ENCODE data around the gene PTEN. TPM values are rescaled to one million over a fixed set of nuclear protein-coding genes. Genes with fewer than 3 reads are reported as not detected.

Gene PTEN
- total RNA-seq, 1 donor from 2014 or later, result 90.3 TPM

DNA sequence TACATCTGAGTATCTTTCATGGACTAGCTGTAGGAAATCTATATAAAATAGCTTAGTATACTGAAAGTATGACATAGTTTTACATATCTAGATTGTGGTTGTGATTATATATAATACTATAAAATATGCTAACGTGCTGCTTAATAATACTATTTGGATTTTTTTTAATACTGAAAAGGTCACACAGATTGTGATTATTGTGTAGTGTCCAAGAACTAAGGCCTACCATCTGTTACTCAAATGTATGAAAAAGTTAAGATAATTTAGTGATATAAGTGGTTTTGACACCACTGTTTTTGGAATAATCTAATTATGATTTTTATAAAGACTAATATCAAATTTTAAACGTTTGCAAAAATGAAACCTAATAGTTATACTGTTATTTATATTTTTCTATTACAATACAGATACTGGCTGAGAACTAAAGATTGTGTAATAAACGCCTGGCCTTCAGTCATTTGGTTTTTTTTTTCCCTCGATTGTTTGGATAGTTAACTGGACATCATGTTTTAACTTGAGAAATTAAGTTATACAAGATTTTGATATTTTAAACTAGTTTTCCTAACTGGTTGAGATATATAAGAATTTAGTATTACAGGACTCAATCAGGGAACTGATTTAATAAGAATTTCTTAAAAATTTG, 12.6 kb downstream of the PTEN start:
- no peak for TF ChIP-seq EZH2 (IDR thresholded peaks at IDR 0.05; ENCODE audit: insufficient read depth, low read length)
- TF ChIP-seq, protein P1, sequence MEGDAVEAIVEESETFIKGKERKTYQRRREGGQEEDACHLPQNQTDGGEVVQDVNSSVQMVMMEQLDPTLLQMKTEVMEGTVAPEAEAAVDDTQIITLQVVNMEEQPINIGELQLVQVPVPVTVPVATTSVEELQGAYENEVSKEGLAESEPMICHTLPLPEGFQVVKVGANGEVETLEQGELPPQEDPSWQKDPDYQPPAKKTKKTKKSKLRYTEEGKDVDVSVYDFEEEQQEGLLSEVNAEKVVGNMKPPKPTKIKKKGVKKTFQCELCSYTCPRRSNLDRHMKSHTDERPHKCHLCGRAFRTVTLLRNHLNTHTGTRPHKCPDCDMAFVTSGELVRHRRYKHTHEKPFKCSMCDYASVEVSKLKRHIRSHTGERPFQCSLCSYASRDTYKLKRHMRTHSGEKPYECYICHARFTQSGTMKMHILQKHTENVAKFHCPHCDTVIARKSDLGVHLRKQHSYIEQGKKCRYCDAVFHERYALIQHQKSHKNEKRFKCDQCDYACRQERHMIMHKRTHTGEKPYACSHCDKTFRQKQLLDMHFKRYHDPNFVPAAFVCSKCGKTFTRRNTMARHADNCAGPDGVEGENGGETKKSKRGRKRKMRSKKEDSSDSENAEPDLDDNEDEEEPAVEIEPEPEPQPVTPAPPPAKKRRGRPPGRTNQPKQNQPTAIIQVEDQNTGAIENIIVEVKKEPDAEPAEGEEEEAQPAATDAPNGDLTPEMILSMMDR (IDR thresholded peaks at IDR 0.05; ENCODE audit: insufficient read depth, low read depth, low read length), result no peak
- no peak for DNase-seq (ENCODE audit: low read depth)
- no peak for FAIRE-seq
- Mint-ChIP-seq H3K4me3 (ENCODE audit: unreplicated experiment) (no peak overlapping the region), H3K27me3 (ENCODE audit: low read depth, unreplicated experiment) (no peaks in the 10 kb centered on the region), H3K9me3 (ENCODE audit: unreplicated experiment) (no peaks in the 10 kb centered on the region), H3K36me3 (ENCODE audit: low read depth, unreplicated experiment) (peaks cover 6% of the 10 kb centered on the region), H3K27ac (ENCODE audit: unreplicated experiment) (no peak overlapping the region), H3K4me1 (ENCODE audit: low read depth, unreplicated experiment) (peaks cover 21% of the 10 kb centered on the region)
- no peaks in the 10 kb centered on the region for H3K9me3 ChIP-seq (ENCODE audit: insufficient read depth, low read depth, low read length)
- no peak overlapping the region for H3K4me3 ChIP-seq (ENCODE audit: insufficient read depth, low read depth, low read length)
- H4K20me1 ChIP-seq (ENCODE audit: insufficient read depth, low read length), result peaks cover 69% of the 10 kb centered on the region
- no peak overlapping the region for H2AFZ ChIP-seq (ENCODE audit: low read depth, low read length)
- H3K4me1 ChIP-seq (ENCODE audit: insufficient read depth, low read length), result no peaks in the 10 kb centered on the region
- H3K79me2 ChIP-seq (ENCODE audit: insufficient read depth, low read length), result peaks cover 99% of the 10 kb centered on the region
- no peaks in the 10 kb centered on the region for H3K36me3 ChIP-seq (ENCODE audit: insufficient read depth, low read length)
- H3K27ac ChIP-seq (ENCODE audit: low read depth, low read length), result no peak overlapping the region
- H3K27me3 ChIP-seq (ENCODE audit: insufficient read depth, low read length), result no peaks in the 10 kb centered on the region
- H3K9ac ChIP-seq (ENCODE audit: low read length), result no peak overlapping the region
- H3K4me2 ChIP-seq (ENCODE audit: low read length), result no peak overlapping the region

DNA sequence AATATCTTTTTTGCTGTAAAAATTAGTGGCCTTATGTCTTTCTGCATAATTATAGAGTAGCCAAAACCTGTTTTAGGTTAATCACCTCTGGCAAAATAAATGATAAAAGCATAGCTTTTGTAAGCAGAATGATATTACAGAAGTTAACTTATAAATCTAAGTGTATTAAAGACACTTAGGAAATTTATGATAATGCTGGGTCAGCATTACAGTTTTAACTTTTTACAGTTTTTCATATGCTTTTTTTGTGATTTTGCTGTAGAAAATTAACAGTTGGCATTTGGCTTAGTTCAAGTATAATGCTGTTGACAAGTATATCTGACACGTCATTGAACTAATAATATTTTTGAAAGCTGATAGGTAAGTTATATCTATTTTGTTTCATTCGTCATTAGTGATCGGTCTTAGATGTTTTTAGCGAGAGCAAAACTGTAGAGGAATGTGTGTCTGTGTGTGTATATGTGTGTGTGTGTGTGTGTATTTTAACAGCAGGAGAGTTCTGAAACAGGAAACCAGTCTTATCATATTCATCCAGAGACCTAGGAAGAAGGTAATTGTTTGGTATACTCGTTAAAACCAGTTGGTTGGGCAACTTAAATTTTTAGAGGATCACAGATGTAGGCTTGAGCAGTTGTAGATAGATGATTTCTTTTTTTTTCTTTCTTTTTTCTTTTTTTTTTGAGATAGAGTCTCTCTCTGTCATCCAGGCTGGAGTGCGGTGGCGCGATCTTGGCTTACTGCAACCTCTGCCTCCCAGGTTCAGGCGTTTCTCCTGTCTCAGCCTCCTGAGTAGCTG, 15.4 kb downstream of the PTEN start:
- peaks cover 94% of the 10 kb centered on the region for H3K79me2 ChIP-seq (ENCODE audit: insufficient read depth, low read length)
- H3K4me3 Mint-ChIP-seq (ENCODE audit: unreplicated experiment), result peak overlapping the region; percentile 1

More for the DNA sequence above, 15.4 kb downstream of the PTEN start:
- peaks cover 4% of the 10 kb centered on the region for H3K9me3 Mint-ChIP-seq (ENCODE audit: unreplicated experiment)
- Histone ChIP-seq H4K20me1 (ENCODE audit: insufficient read depth, low read length) (peaks cover 65% of the 10 kb centered on the region), H2AFZ (ENCODE audit: low read depth, low read length) (no peak overlapping the region), H3K36me3 (ENCODE audit: insufficient read depth, low read length) (no peaks in the 10 kb centered on the region), H3K27ac (ENCODE audit: low read depth, low read length) (no peak overlapping the region), H3K4me2 (ENCODE audit: low read length) (peak overlapping the region; percentile 28), H3K9me3 (ENCODE audit: insufficient read depth, low read depth, low read length) (no peaks in the 10 kb centered on the region), H3K27me3 (ENCODE audit: insufficient read depth, low read length) (no peaks in the 10 kb centered on the region), H3K9ac (ENCODE audit: low read length) (no peak overlapping the region), H3K4me1 (ENCODE audit: insufficient read depth, low read length) (no peaks in the 10 kb centered on the region), H3K4me3 (ENCODE audit: insufficient read depth, low read depth, low read length) (no peak overlapping the region)
- FAIRE-seq (peak; percentile 34), DNase-seq (ENCODE audit: low read depth) (no peak)
- H3K27ac Mint-ChIP-seq (ENCODE audit: unreplicated experiment), result no peak overlapping the region
- no peak for TF ChIP-seq EZH2 (IDR thresholded peaks at IDR 0.05; ENCODE audit: insufficient read depth, low read length)
- TF ChIP-seq, protein P1 (IDR thresholded peaks at IDR 0.05; ENCODE audit: insufficient read depth, low read depth, low read length), result no peak
- H3K4me1 Mint-ChIP-seq (ENCODE audit: low read depth, unreplicated experiment), result peaks cover 10% of the 10 kb centered on the region
- H3K27me3 Mint-ChIP-seq (ENCODE audit: low read depth, unreplicated experiment), result no peaks in the 10 kb centered on the region
- peaks cover 11% of the 10 kb centered on the region for H3K36me3 Mint-ChIP-seq (ENCODE audit: low read depth, unreplicated experiment)
